ENCODE data around the gene PCOLCE2.

Gene PCOLCE2, protein sequence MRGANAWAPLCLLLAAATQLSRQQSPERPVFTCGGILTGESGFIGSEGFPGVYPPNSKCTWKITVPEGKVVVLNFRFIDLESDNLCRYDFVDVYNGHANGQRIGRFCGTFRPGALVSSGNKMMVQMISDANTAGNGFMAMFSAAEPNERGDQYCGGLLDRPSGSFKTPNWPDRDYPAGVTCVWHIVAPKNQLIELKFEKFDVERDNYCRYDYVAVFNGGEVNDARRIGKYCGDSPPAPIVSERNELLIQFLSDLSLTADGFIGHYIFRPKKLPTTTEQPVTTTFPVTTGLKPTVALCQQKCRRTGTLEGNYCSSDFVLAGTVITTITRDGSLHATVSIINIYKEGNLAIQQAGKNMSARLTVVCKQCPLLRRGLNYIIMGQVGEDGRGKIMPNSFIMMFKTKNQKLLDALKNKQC

DNA sequence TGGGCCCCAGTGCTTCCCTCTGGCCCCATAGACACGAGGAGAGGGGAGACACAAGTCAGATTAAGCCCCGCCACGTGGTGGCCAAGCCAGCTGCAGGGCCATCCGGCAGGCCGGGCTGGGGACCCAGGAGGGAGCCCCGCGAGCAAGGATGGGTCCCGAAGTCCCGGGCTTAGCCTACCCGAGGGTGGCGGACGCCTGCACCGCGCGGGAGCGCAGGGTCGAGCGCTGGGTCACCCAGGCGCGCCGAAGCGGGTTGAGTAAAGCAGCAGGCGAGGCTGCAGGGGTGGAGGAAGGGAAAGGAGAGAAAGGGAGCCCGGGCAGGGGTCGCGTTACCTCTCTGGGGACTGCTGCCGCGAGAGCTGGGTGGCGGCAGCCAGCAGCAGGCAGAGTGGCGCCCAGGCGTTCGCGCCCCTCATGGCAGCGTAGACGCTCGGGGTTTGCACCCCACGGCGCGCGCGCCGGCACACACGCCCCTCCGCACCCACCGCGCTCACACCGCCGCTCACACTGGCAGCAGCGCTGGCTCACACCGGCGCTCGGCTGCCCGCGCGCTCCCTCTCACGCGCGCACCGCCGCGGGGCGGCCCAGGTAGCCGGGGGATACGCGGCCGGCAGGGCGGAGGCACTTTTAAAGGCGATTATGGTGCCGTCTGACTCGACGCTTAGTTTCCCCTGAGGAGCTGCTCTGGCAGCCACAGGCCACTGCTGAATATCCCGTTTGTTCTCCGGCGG is at the start of gene PCOLCE2:
PCOLCE2 (minus strand) TSS at position 603 of the 731 bp plus-strand sequence; CDS start at position 416, 187 bp downstream.
- TF ChIP-seq, protein P1, sequence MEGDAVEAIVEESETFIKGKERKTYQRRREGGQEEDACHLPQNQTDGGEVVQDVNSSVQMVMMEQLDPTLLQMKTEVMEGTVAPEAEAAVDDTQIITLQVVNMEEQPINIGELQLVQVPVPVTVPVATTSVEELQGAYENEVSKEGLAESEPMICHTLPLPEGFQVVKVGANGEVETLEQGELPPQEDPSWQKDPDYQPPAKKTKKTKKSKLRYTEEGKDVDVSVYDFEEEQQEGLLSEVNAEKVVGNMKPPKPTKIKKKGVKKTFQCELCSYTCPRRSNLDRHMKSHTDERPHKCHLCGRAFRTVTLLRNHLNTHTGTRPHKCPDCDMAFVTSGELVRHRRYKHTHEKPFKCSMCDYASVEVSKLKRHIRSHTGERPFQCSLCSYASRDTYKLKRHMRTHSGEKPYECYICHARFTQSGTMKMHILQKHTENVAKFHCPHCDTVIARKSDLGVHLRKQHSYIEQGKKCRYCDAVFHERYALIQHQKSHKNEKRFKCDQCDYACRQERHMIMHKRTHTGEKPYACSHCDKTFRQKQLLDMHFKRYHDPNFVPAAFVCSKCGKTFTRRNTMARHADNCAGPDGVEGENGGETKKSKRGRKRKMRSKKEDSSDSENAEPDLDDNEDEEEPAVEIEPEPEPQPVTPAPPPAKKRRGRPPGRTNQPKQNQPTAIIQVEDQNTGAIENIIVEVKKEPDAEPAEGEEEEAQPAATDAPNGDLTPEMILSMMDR (IDR thresholded peaks at IDR 0.05) = no peak
- Histone ChIP-seq H3K27me3 (peaks cover 35% of the 10 kb centered on the region), H3K27ac (no peak within 1 kb of the TSS), H3K36me3 (no peaks in the 10 kb centered on the region), H3K4me3 (ENCODE audit: low read depth in 1 of 2, low read length in 1 of 2) (peak within 1 kb of the TSS; percentile 49 to 64), H3K4me1 (ENCODE audit: control insufficient read depth in 1 of 2, insufficient read depth in 1 of 2, low read depth in 1 of 2, low read length in 1 of 2) (peaks cover 14 to 20% of the 10 kb centered on the region in 2 experiments), H3K9me3 (no peaks in the 10 kb centered on the region)

DNA sequence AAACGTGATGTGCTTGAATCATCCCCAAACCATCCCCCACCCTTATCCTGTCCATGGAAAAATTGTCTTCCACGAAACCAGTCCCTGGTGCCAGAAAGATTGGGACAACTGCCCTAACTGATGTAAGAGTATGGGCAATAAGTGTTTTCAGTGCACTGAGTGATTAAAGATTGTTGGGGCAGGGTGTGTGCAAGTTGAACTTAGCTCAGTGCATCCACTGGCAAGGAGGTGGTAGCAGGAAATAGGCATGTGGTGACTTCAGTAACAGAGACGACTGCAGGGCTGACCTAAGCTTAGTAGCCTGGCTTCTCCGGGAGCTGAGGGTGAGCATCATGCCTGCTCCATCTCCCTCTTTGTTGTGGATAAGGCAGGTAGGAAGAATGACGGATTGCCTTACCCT is 47.1 kb upstream of the PCOLCE2 start:
- no peaks in the 10 kb centered on the region for H3K36me3 ChIP-seq
- no peaks in the 10 kb centered on the region for H3K9me3 ChIP-seq
- H3K4me3 ChIP-seq (ENCODE audit: low read depth in 1 of 2, low read length in 1 of 2) = no peak overlapping the region
- no peaks in the 10 kb centered on the region for H3K4me1 ChIP-seq (ENCODE audit: control insufficient read depth in 1 of 2, insufficient read depth in 1 of 2, low read depth in 1 of 2, low read length in 1 of 2)
- no peak overlapping the region for H3K27ac ChIP-seq
- TF ChIP-seq, protein P1 (IDR thresholded peaks at IDR 0.05) = no peak
- H3K27me3 ChIP-seq = no peaks in the 10 kb centered on the region

DNA sequence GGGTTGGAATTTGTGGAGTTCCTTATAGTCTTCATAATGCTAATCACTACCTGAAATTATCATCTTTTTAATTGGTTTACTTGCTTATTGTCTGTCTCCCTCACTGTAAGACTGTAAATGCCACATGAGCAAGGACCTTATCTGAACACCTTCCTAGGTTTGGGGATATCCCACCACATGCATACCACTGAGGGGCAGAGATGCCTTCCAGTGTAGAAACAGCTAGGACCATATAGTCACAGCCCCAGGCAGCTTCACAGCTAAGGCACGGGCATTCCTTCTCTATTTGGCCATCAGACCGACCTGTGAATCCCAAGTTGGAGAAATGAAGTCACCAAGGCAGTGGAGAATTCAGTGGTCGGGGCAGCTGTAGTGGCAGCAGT is 46.0 kb upstream of the PCOLCE2 start:
- H3K27ac ChIP-seq = no peak overlapping the region
- H3K36me3 ChIP-seq = no peaks in the 10 kb centered on the region
- TF ChIP-seq, protein P1 (IDR thresholded peaks at IDR 0.05) = no peak
- no peak overlapping the region for H3K4me3 ChIP-seq (ENCODE audit: low read depth in 1 of 2, low read length in 1 of 2)
- no peaks in the 10 kb centered on the region for H3K27me3 ChIP-seq
- H3K9me3 ChIP-seq = no peaks in the 10 kb centered on the region
- no peaks in the 10 kb centered on the region for H3K4me1 ChIP-seq (ENCODE audit: control insufficient read depth in 1 of 2, insufficient read depth in 1 of 2, low read depth in 1 of 2, low read length in 1 of 2)

DNA sequence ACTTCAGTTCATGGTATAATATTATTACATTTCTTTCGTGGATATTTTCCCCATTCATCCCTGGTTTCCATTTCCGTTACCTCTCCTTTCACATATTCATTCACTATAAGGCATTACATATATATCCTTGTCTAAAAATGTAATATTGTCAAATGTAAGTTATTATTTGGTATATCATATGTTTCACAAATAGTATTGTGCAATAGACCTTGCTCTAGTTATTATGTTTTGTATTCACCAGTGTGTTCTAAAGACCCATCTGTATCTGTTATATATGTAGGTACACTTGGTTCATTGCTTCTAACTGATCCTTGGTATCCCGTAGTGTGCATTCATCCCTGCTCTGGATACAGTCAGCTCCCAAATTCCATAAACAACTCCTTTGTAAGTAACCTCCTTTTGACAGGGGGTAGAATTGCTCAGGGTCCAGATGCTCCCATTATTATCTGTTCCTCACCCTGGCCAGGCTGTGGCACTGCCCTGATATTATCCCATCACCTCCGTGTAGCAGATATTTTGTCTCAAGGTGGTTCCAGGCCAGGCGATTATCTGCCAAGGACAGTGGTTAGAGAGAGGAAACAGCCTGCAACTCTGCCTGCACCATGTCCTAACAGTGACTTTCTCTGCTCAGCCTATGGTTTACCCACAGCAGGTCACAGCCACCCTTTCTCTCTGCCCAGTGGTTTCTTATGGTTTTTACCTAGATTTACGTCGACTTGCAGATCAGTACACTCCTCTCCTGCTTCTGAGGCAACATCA is 45.4 kb upstream of the PCOLCE2 start:
- TF ChIP-seq, protein P1 (IDR thresholded peaks at IDR 0.05) = no peak
- no peaks in the 10 kb centered on the region for H3K9me3 ChIP-seq

DNA sequence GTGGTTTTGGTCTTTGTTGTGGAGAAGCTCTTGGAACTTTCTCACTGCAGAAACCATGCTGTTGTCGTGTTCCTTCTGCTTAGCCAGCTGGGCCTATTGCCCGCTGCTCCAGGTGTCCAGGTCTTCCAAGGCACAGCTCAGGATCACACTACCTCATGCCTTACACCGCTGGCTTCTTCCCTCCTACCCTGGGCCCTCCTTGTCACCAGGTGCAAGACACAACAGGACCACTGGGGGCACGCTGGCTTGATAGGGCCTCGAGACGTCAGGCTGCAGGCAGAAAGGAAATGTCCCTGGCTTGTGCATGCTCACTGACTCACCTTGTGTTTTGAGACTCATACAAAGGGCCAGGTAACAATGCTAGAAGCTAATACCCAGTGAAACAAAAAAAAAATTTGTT is 42.3 kb upstream of the PCOLCE2 start:
- Histone ChIP-seq H3K36me3 (no peaks in the 10 kb centered on the region), H3K4me3 (ENCODE audit: low read depth in 1 of 2, low read length in 1 of 2) (no peak overlapping the region), H3K27me3 (no peaks in the 10 kb centered on the region), H3K27ac (no peak overlapping the region), H3K9me3 (no peaks in the 10 kb centered on the region), H3K4me1 (ENCODE audit: control insufficient read depth in 1 of 2, insufficient read depth in 1 of 2, low read depth in 1 of 2, low read length in 1 of 2) (no peaks in the 10 kb centered on the region)
- TF ChIP-seq, protein P1 (IDR thresholded peaks at IDR 0.05) = no peak

More for the DNA sequence above, 45.4 kb upstream of the PCOLCE2 start:
- no peaks in the 10 kb centered on the region for H3K36me3 ChIP-seq
- no peaks in the 10 kb centered on the region for H3K27me3 ChIP-seq
- H3K27ac ChIP-seq = no peak overlapping the region
- no peaks in the 10 kb centered on the region for H3K4me1 ChIP-seq (ENCODE audit: control insufficient read depth in 1 of 2, insufficient read depth in 1 of 2, low read depth in 1 of 2, low read length in 1 of 2)
- H3K4me3 ChIP-seq (ENCODE audit: low read depth in 1 of 2, low read length in 1 of 2) = no peak overlapping the region

Data from neutrophil (primary cell).